MCF 10A (cell line): Measurements from ENCODE around the gene TMEM245. TPM values are rescaled to one million over a fixed set of nuclear protein-coding genes. Genes with fewer than 3 reads are reported as not detected.
A peak's percentile ranks its signal among the peaks of the same experiment; 100 is the strongest.

ENCODE experiments used
- BruUV-seq: library from RNA; stranded (reverse); fragments of 400-500 nt; replicated peaks from 2 replicates; lab custom pipeline; 2021; lab: Mats Ljungman, UMichigan
- CTCF ChIA-PET: fragments of 300-600 bp; sonication (Branson Sonifier 250); formaldehyde crosslinking; extraction: SDS; loops from one replicate; lab custom pipeline; 2021; ENCODE audit warnings: antibody characterized with exemption, inconsistent platforms; lab: Yijun Ruan, JAX
- POLR2A ChIA-PET: fragments of 300-600, 350-650 bp; sonication (Branson Sonifier 250); formaldehyde crosslinking; extraction: SDS; loops from one replicate; lab custom pipeline; 2020; ENCODE audit warnings: antibody characterized with exemption, inconsistent platforms; lab: Yijun Ruan, JAX
- DNase-seq: peaks from one replicate; pipeline ENCODE4 v3.0.0-alpha.2; 2018; ENCODE audit not compliant: unreplicated experiment
- H3K27ac Mint-ChIP-seq: one replicate; pipeline ENCODE4 v1.8.0; 2022; ENCODE audit warnings: mild to moderate bottlenecking, low read depth, mixed read lengths; ENCODE audit not compliant: unreplicated experiment
- H3K27me3 Mint-ChIP-seq: one replicate; pipeline ENCODE4 v1.8.0; 2022; ENCODE audit warnings: mixed read lengths; ENCODE audit not compliant: insufficient read depth, unreplicated experiment
- H3K36me3 Mint-ChIP-seq: one replicate; pipeline ENCODE4 v1.8.0; 2022; ENCODE audit warnings: mild to moderate bottlenecking, moderate library complexity, mixed read lengths; ENCODE audit not compliant: insufficient read depth, unreplicated experiment
- H3K4me1 Mint-ChIP-seq: one replicate; pipeline ENCODE4 v1.8.0; 2022; ENCODE audit warnings: mixed read lengths; ENCODE audit not compliant: insufficient read depth, unreplicated experiment
- H3K4me3 Mint-ChIP-seq: one replicate; pipeline ENCODE4 v1.8.0; 2022; ENCODE audit warnings: mild to moderate bottlenecking, moderate library complexity, mixed read lengths; ENCODE audit not compliant: unreplicated experiment
- H3K9me3 Mint-ChIP-seq: one replicate; pipeline ENCODE4 v1.8.0; 2022; ENCODE audit warnings: mixed read lengths; ENCODE audit not compliant: unreplicated experiment
- intact Hi-C: fragments of 100-400 bp; cut with micrococcal nuclease; formaldehyde crosslinking; loops from 2 replicates; pipeline ENCODE4 v1.14.1; 2022
- total RNA-seq: library from RNA; stranded (reverse); gene quantifications from 2 replicates; pipeline ENCODE4 v1.2.3, GENCODE V29; 2022
- TF ChIP-seq, protein P1 (sequence below): fragments of 200-600 bp; IDR thresholded peaks from one replicate; pipeline ENCODE4 v1.8.0; 2022; ENCODE audit warnings: antibody characterized with exemption, mild to moderate bottlenecking; ENCODE audit not compliant: unreplicated experiment

Gene TMEM245
- total RNA-seq, 1 experiment from 2014 or later = 35.0 TPM

DNA sequence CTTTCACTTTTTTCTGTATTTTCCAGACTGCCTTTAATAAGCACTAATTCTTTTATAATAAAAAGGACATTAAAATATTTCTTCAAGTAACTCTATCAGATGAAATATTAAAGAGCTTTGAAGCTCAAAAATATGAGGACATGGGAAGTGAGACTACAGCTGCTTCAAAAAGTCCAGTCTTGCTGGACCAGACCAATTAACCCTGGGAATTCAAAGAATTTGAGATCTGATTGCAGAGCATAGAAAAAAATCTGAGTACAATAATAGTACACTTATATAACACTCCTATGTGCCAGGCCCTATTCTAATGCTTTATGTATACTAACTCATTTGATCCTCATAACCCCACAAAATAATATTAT, 9.8 kb downstream of the TMEM245 start:
- no peaks in the 10 kb centered on the region for H3K27me3 Mint-ChIP-seq
- peaks cover 18% of the 10 kb centered on the region for H3K36me3 Mint-ChIP-seq
- ChIA-PET POLR2A (interaction anchor here (0.6 to 3.5 kb wide), 9 partner anchors 9 to 501 kb away, joined by 3 to 71 read pairs (median 4); partner anchors contain the start of gene TMEM245), CTCF (interaction anchor here (0.6 to 1.3 kb wide), 3 partner anchors 8 to 157 kb away, joined by 3 to 4 read pairs (median 3); no protein-coding TSS in a partner anchor)
- DNase-seq = no peak
- intact Hi-C loops = loop anchor here (2.0 to 10.0 kb wide), 3 partner anchors 97 to 207 kb away; partner anchors contain the start of gene CTNNAL1
- H3K4me1 Mint-ChIP-seq = peaks cover 51% of the 10 kb centered on the region
- H3K4me3 Mint-ChIP-seq = peak overlapping the region; percentile 59
- no peaks in the 10 kb centered on the region for H3K9me3 Mint-ChIP-seq
- no TSS peak for BruUV-seq
- H3K27ac Mint-ChIP-seq = peak overlapping the region; percentile 95
- TF ChIP-seq, protein P1, sequence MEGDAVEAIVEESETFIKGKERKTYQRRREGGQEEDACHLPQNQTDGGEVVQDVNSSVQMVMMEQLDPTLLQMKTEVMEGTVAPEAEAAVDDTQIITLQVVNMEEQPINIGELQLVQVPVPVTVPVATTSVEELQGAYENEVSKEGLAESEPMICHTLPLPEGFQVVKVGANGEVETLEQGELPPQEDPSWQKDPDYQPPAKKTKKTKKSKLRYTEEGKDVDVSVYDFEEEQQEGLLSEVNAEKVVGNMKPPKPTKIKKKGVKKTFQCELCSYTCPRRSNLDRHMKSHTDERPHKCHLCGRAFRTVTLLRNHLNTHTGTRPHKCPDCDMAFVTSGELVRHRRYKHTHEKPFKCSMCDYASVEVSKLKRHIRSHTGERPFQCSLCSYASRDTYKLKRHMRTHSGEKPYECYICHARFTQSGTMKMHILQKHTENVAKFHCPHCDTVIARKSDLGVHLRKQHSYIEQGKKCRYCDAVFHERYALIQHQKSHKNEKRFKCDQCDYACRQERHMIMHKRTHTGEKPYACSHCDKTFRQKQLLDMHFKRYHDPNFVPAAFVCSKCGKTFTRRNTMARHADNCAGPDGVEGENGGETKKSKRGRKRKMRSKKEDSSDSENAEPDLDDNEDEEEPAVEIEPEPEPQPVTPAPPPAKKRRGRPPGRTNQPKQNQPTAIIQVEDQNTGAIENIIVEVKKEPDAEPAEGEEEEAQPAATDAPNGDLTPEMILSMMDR = no peak

DNA sequence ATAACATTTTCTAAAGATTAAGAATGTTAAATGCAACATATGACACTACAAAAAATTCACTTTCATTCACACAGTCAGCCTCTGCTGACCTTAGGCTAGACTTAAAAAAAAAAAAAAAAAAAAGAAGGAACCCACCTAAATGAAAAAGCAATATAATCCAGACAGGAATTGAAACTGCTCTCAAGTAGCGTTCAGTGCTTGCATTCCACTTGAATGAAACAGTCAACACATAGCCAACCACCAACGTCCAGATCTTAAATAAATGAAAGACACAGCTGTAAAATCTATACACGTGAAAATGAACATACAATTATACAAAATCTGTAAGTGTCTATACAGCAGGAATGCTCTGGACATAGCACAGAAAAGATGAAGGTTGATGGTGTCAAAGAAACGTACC, 11.4 kb downstream of the TMEM245 start:
- peaks cover 41% of the 10 kb centered on the region for H3K4me1 Mint-ChIP-seq
- peak; percentile 25 for DNase-seq
- intact Hi-C loops = no loop called here
- peak overlapping the region; percentile 82 for H3K27ac Mint-ChIP-seq
- peaks cover 28% of the 10 kb centered on the region for H3K36me3 Mint-ChIP-seq
- H3K27me3 Mint-ChIP-seq = no peaks in the 10 kb centered on the region
- CTCF ChIA-PET = interaction anchor here (0.6 kb wide), 1 partner anchor 1145 kb away, joined by 3 read pairs; no protein-coding TSS in a partner anchor
- TF ChIP-seq, protein P1 = no peak
- POLR2A ChIA-PET = interaction anchor here (0.6 to 3.5 kb wide), 4 partner anchors 10 to 244 kb away, joined by 3 to 71 read pairs (median 4); partner anchors contain the start of gene TMEM245
- BruUV-seq = no TSS peak
- peak overlapping the region; percentile 60 for H3K4me3 Mint-ChIP-seq
- H3K9me3 Mint-ChIP-seq = peaks cover 4% of the 10 kb centered on the region

DNA sequence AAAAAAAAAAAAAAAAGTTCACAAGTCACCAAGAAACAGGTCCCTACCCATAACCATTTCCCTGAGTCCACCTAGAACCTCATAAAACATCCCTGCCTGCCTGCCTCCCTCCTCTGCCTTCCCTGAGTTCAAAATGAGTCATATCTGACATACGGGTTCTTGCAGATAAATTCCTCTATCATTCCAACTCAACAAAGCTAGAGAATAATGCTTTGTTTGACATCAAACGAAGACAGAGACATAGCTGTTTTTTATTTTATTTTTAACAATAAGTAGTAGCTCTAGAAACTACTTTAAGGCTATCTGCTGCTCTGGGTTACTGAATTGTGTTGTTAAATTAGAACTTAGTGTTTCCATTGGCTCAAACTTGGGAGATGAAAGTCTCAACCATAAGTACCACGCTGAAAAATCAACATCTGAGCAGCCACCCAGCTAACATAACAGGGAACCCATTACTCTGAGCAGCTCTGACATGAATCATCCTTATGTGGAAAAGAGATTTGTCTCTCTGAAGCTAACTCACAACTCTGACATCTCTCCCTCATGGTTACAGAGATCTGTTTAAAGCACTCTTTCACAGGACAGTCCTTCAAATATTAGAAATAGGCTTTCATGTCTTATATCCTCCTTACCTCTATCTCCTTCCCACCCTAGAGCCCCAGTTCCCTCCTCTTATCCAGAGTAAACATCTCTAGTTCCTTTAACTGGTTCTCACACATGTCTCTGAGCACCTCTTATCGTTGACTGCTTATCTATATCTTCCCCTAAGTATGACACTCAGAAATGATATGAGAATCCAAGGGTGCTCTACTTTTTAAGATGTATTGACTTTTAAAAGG, 12.1 kb downstream of the TMEM245 start:
- DNase-seq = peak; percentile 70
- CTCF ChIA-PET = interaction anchor here (0.6 kb wide), 1 partner anchor 103 kb away, joined by 4 read pairs; no protein-coding TSS in a partner anchor

More for the DNA sequence above, 12.1 kb downstream of the TMEM245 start:
- POLR2A ChIA-PET = interaction anchor here (0.8 to 3.5 kb wide), 3 partner anchors 10 to 15 kb away, joined by 4 to 71 read pairs (median 5); partner anchors contain the start of gene TMEM245
- Mint-ChIP-seq H3K4me3 (peak overlapping the region; percentile 60), H3K27me3 (no peaks in the 10 kb centered on the region), H3K9me3 (peaks cover 6% of the 10 kb centered on the region), H3K27ac (peak overlapping the region; percentile 82), H3K36me3 (peaks cover 30% of the 10 kb centered on the region), H3K4me1 (peaks cover 42% of the 10 kb centered on the region)
- intact Hi-C loops = no loop called here
- TSS peak; percentile 45 for BruUV-seq
- TF ChIP-seq, protein P1 = no peak
